Breast epithelium (tissue), 4 donors: ENCODE results near the gene SYNC. TPM values are rescaled to one million over a fixed set of nuclear protein-coding genes. Genes with fewer than 3 reads are reported as not detected.
"Not testable (repeated sequence)": the region's sequence is repeated elsewhere in the genome, so short reads cannot be mapped to it uniquely, and the experiment has no call there.

Source experiments
- DNase-seq, 2 donors: peaks; one replicate each; pipeline ENCODE4 v3.0.0-alpha.2; 2019; ENCODE audit warnings: low spot score in 2 of 2
- H3K27ac ChIP-seq, 2 donors: fragments of 200-600 bp; sonication (generic) in 1 of 2; one replicate each; pipeline ENCODE4 v1.5.1; 2016 to 2019; ENCODE audit warnings: mild to moderate bottlenecking in 1 of 2
- H3K27me3 ChIP-seq, 2 donors: fragments of 200-600 bp; sonication (generic) in 1 of 2; one replicate each; pipeline versions ENCODE4 v1.5.1 to v1.6.0; 2017 to 2019; ENCODE audit warnings: control low read depth in 1 of 2, mild to moderate bottlenecking in 1 of 2
- H3K36me3 ChIP-seq: fragments of 200-600 bp; one replicate; pipeline ENCODE4 v1.5.1; 2019
- H3K4me1 ChIP-seq, 2 donors: fragments of 200-600 bp; sonication (generic); one replicate each; pipeline ENCODE4 v1.5.1; 2016 to 2019; ENCODE audit warnings: control low read depth in 1 of 2
- H3K4me3 ChIP-seq, 3 donors: fragments of 200-600 bp; sonication (generic); 1 replicate in 2 of 3; 2 replicates in 1 of 3; pipeline ENCODE4 v1.5.1; 2016 to 2019; ENCODE audit warnings: mild to moderate bottlenecking in 3 of 3, moderate library complexity in 2 of 3
- H3K9me3 ChIP-seq, 2 donors: fragments of 200-600 bp; sonication (generic) in 1 of 2; one replicate each; pipeline ENCODE4 v1.5.1; 2016 to 2019; ENCODE audit warnings: control low read depth in 1 of 2
- CTCF ChIP-seq, 3 donors: fragments of 450-650 bp; IDR thresholded peaks; one replicate each; pipeline ENCODE4 v1.5.1; 2016 to 2017; ENCODE audit warnings: antibody characterized with exemption in 3 of 3, mild to moderate bottlenecking in 3 of 3, moderate library complexity in 3 of 3
- POLR2A ChIP-seq: fragments of 450-650 bp; IDR thresholded peaks from one replicate; pipeline ENCODE4 v1.6.1; 2016; ENCODE audit warnings: antibody characterized with exemption, mild to moderate bottlenecking, moderate library complexity
- POLR2AphosphoS5 ChIP-seq, 3 donors: sonication (generic); formaldehyde crosslinking; IDR thresholded peaks; one replicate each; pipeline ENCODE4 v1.6.1; 2017; ENCODE audit warnings: antibody characterized with exemption in 3 of 3
- intact Hi-C: fragments of 100-400 bp; cut with DNase I; formaldehyde crosslinking; loops from one replicate; pipeline ENCODE4 v1.15.1; 2023; ENCODE audit warnings: low total_unique reads
- total RNA-seq, 3 donors: library from RNA; depleted of rRNA; stranded (reverse); fragments of >200 nt; gene quantifications; one replicate each; pipeline ENCODE4 v1.1.0, GENCODE V29; 2016

Gene SYNC
- total RNA-seq, 3 donors from 2014 or later, result 9.8 to 24.2 (median 13.6) TPM

GRCh38 chr1:32701421-32701911 is 1.1 kb downstream of the SYNC start:
- DNase-seq, result no peak
- Histone ChIP-seq H3K36me3 (no peaks in the 10 kb centered on the region), H3K4me1 (peaks cover 3 to 6% of the 10 kb centered on the region in 2 donors), H3K27me3 (no peaks in the 10 kb centered on the region), H3K9me3 (no peaks in the 10 kb centered on the region), H3K27ac (peak overlapping the region; percentile 78 to 82), H3K4me3 (peak overlapping the region; percentile 67 to 90 (median 76))
- TF ChIP-seq POLR2A (no peak), POLR2AphosphoS5 (IDR thresholded peaks at IDR 0.05) (no peak), CTCF (IDR thresholded peaks at IDR 0.05) (no peak)
- intact Hi-C loops, result no loop called here

- H3K9me3 ChIP-seq, H3K27ac ChIP-seq, H3K36me3 ChIP-seq, H3K27me3 ChIP-seq, intact Hi-C loops, DNase-seq, H3K4me3 ChIP-seq, H3K4me1 ChIP-seq: not testable (repeated sequence)
Measured at GRCh38 chr1:32696996-32697395, 5.6 kb downstream of the SYNC start.

GRCh38 chr1:32696041-32696440 is 6.5 kb downstream of the SYNC start:
- Histone ChIP-seq H3K27me3 (no peaks in the 10 kb centered on the region), H3K4me3 (no peak overlapping the region), H3K9me3 (no peaks in the 10 kb centered on the region), H3K4me1 (peaks cover 0 to 9% of the 10 kb centered on the region in 2 donors), H3K27ac (peak overlapping the region in 1 of 2 donors; percentile 68), H3K36me3 (no peaks in the 10 kb centered on the region)
- no peak for TF ChIP-seq POLR2A
- intact Hi-C loops, result no loop called here
- DNase-seq, result no peak

GRCh38 chr1:32695098-32695904 is 7.3 kb downstream of the SYNC start:
- DNase-seq, result peak; percentile 69 to 92
- H3K4me1 ChIP-seq, result peaks cover 0 to 9% of the 10 kb centered on the region in 2 donors

GRCh38 chr1:32693455-32694174 is 9.0 kb downstream of the SYNC start:
- H3K36me3 ChIP-seq, result no peaks in the 10 kb centered on the region
- H3K27me3 ChIP-seq, result no peaks in the 10 kb centered on the region
- no peak for DNase-seq
- TF ChIP-seq POLR2AphosphoS5 (IDR thresholded peaks at IDR 0.05) (no peak), POLR2A (no peak), CTCF (IDR thresholded peaks at IDR 0.05) (no peak)
- H3K4me3 ChIP-seq, result no peak overlapping the region
- H3K4me1 ChIP-seq, result peaks cover 0 to 9% of the 10 kb centered on the region in 2 donors
- H3K27ac ChIP-seq, result no peak overlapping the region
- no peaks in the 10 kb centered on the region for H3K9me3 ChIP-seq
- intact Hi-C loops, result no loop called here

More at GRCh38 chr1:32695098-32695904, 7.3 kb downstream of the SYNC start:
- intact Hi-C loops, result no loop called here
- peak overlapping the region in 1 of 3 donors; percentile 41 for H3K4me3 ChIP-seq
- peak overlapping the region; percentile 45 to 68 for H3K27ac ChIP-seq
- no peaks in the 10 kb centered on the region for H3K9me3 ChIP-seq
- H3K36me3 ChIP-seq, result no peaks in the 10 kb centered on the region
- H3K27me3 ChIP-seq, result no peaks in the 10 kb centered on the region
- no peak for TF ChIP-seq POLR2A
- no peak for TF ChIP-seq POLR2AphosphoS5 (IDR thresholded peaks at IDR 0.05)
- no peak for TF ChIP-seq CTCF (IDR thresholded peaks at IDR 0.05)

- no peak for TF ChIP-seq POLR2A
- TF ChIP-seq CTCF (IDR thresholded peaks at IDR 0.05), result no peak
- no peak for TF ChIP-seq POLR2AphosphoS5 (IDR thresholded peaks at IDR 0.05)
- H3K27me3 ChIP-seq, result no peaks in the 10 kb centered on the region
- no peaks in the 10 kb centered on the region for H3K9me3 ChIP-seq
- intact Hi-C loops, result no loop called here
- no peaks in the 10 kb centered on the region for H3K36me3 ChIP-seq
- DNase-seq, result no peak
- H3K4me3 ChIP-seq, result no peak overlapping the region
- H3K4me1 ChIP-seq, result peaks cover 5 to 15% of the 10 kb centered on the region in 2 donors
- peak overlapping the region in 1 of 2 donors; percentile 7 for H3K27ac ChIP-seq
Measured at GRCh38 chr1:32686387-32686786, 16.2 kb downstream of the SYNC start.
